Colonic mucosa (tissue), 4 donors: Measurements from ENCODE around the gene OSBP2. TPM values are rescaled to one million over a fixed set of nuclear protein-coding genes. Genes with fewer than 3 reads are reported as not detected.

Experiments used
- DNase-seq: peaks from one replicate; pipeline ENCODE4 v3.0.0-alpha.2; 2020
- H3K27ac ChIP-seq: fragments of 200-600 bp; one replicate; pipeline ENCODE4 v1.8.0; 2021
- H3K27me3 ChIP-seq: fragments of 200-600 bp; one replicate; pipeline ENCODE4 v1.8.0; 2021
- H3K36me3 ChIP-seq: fragments of 200-600 bp; one replicate; pipeline ENCODE4 v1.8.0; 2021
- H3K4me1 ChIP-seq: fragments of 200-600 bp; one replicate; pipeline ENCODE4 v1.8.0; 2021; ENCODE audit warnings: mild to moderate bottlenecking
- H3K4me3 ChIP-seq: fragments of 200-600 bp; one replicate; pipeline ENCODE4 v1.8.0; 2021
- H3K9ac ChIP-seq, 2 donors: one replicate each; pipeline ENCODE4 v1.7.0; 2013; ENCODE audit warnings: control low read depth in 2 of 2, low read depth in 2 of 2, low read length in 2 of 2
- H3K9me3 ChIP-seq: fragments of 200-600 bp; one replicate; pipeline ENCODE4 v1.8.0; 2021
- CTCF ChIP-seq: fragments of 200-600 bp; IDR thresholded peaks from one replicate; pipeline ENCODE4 v1.8.0; 2022; ENCODE audit warnings: antibody characterized with exemption, mild to moderate bottlenecking
- intact Hi-C: fragments of 100-400 bp; cut with DNase I; formaldehyde crosslinking; loops from one replicate; pipeline ENCODE4 v1.14.1; 2022
- total RNA-seq, 2 donors: library from RNA; stranded (reverse); fragmentation: NEBNext Ultra II Directional in 1 of 2; extraction: Animal tissue kit (Norgen Biotek cat#: 25700) in 1 of 2; gene quantifications; one replicate each; pipeline ENCODE4 v1.2.1, GENCODE V29; 2021
- donor health status: healthy.
- donor health status: DM: no; HTN: no; CAD: no.
- donor health status: DM: no; HTN: no; CAD: no.

The OSBP2 gene
- total RNA-seq, 2 donors from 2014 or later: 3.2 to 4.3 TPM

- intact Hi-C loops: no loop called here
- no peaks in the 10 kb centered on the region for H3K36me3 ChIP-seq
- no peak overlapping the region for H3K27ac ChIP-seq
- H3K9me3 ChIP-seq: no peaks in the 10 kb centered on the region
- no peak overlapping the region for H3K4me3 ChIP-seq
- no peak for TF ChIP-seq CTCF
- H3K27me3 ChIP-seq: peaks cover 28% of the 10 kb centered on the region
- H3K4me1 ChIP-seq: peaks cover 8% of the 10 kb centered on the region
- no peak for DNase-seq
- H3K9ac ChIP-seq: no peak overlapping the region
Observed at GRCh38 chr22:30824096-30824495, 129.4 kb downstream of the OSBP2 start.

- DNase-seq: no peak
- intact Hi-C loops: no loop called here
- peaks cover 28% of the 10 kb centered on the region for H3K27me3 ChIP-seq
- no peak for TF ChIP-seq CTCF
- H3K9ac ChIP-seq: no peak overlapping the region
- H3K4me1 ChIP-seq: peaks cover 8% of the 10 kb centered on the region
- no peak overlapping the region for H3K4me3 ChIP-seq
- no peaks in the 10 kb centered on the region for H3K9me3 ChIP-seq
- H3K36me3 ChIP-seq: no peaks in the 10 kb centered on the region
- no peak overlapping the region for H3K27ac ChIP-seq
Observed at GRCh38 chr22:30824711-30825110, 130.0 kb downstream of the OSBP2 start.

- Histone ChIP-seq H3K27ac (no peak overlapping the region), H3K4me3 (no peak overlapping the region), H3K36me3 (no peaks in the 10 kb centered on the region), H3K9me3 (no peaks in the 10 kb centered on the region), H3K4me1 (peaks cover 8% of the 10 kb centered on the region), H3K9ac (no peak overlapping the region), H3K27me3 (peaks cover 26% of the 10 kb centered on the region)
- intact Hi-C loops: no loop called here
- DNase-seq: no peak
- no peak for TF ChIP-seq CTCF
Observed at GRCh38 chr22:30825711-30826505, 131.2 kb downstream of the OSBP2 start.

DNA sequence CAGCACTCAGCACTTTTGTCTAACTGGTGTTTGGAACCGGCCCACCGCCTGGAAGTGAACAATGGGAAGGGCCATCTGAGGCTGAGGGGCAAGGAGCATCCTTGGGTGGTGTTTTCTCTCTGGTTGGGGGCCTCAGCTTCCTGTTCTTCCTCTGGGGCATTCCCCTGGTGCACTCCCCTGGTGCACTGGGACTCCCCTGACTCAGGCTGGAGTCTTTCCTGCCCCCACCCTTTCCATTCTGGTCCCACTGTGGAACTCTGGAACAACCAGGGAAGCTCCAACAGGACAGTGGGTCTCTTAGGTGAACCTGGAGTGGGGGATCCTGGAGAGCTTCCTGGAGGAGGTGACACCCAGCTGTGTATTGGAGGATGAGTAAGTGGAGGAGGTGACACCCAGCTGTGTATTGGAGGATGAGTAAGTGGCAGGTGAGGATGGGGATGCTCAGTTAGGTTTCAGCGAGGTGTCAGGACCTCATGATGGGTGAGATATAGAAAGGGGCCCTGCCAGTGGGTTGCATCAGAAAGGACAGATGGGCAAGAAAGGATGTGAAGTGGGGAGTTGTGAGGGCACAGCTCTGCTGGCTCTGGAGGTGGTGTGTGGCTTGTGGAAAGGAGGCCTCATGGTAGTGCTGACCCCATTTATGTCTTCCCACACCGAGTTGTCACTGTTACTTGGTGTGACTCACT, 132.1 kb downstream of the OSBP2 start:
- Histone ChIP-seq H3K4me1 (peaks cover 8% of the 10 kb centered on the region), H3K36me3 (no peaks in the 10 kb centered on the region), H3K27ac (no peak overlapping the region), H3K4me3 (no peak overlapping the region), H3K27me3 (peaks cover 19% of the 10 kb centered on the region), H3K9ac (no peak overlapping the region), H3K9me3 (no peaks in the 10 kb centered on the region)
- intact Hi-C loops: no loop called here
- no peak for TF ChIP-seq CTCF
- DNase-seq: no peak

DNA sequence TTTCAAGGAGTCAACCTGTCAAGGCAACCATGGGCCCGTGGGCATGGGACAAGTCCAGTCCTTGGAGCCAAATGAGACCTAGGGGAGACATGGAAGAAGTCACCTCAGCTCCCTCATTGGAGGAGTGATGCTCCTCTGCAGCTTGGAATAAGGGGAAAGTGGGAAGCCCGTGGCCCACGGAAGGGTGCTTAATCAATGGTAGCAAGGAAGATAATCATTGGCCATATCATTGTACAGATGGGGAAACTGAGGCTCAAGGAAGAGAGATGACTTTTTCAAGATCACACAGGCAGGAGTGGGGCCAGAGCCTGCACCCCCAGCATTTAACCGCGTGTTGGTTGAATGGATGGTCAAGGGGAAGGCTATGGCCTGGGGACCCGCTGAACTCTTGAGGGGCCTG, 133.0 kb downstream of the OSBP2 start:
- Histone ChIP-seq H3K27me3 (peaks cover 11% of the 10 kb centered on the region), H3K9me3 (no peaks in the 10 kb centered on the region), H3K36me3 (no peaks in the 10 kb centered on the region), H3K27ac (no peak overlapping the region), H3K4me1 (peaks cover under 1% of the 10 kb centered on the region), H3K9ac (no peak overlapping the region), H3K4me3 (no peak overlapping the region)
- DNase-seq: no peak
- intact Hi-C loops: no loop called here
- no peak for TF ChIP-seq CTCF
